ENCODE results near the gene NFAT5.
"Not testable (repeated sequence)": the region's sequence is repeated elsewhere in the genome, so short reads cannot be mapped to it uniquely, and the experiment has no call there.

Gene NFAT5

DNA sequence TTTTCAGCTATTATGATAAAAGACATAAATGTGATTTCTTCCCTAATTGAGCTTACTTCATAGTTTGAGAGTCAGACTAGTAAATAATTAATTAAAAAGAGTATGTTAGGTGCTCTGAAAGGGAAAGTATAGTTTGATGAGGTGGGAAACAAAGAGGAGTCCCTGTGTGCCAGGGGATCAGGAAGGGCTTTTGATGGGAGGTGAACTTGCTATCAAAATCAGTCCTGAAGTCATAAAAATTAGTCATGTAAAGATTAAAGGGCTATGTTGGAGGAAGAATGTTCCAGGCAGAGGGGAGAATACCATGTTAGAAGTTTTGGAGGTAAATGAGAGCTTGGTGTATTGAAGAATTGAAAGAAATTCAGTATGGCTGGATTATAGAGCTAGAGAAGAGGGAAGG, 31.0 kb downstream of the NFAT5 start:
- DNase-seq (ENCODE audit: low spot score): no peak

DNA sequence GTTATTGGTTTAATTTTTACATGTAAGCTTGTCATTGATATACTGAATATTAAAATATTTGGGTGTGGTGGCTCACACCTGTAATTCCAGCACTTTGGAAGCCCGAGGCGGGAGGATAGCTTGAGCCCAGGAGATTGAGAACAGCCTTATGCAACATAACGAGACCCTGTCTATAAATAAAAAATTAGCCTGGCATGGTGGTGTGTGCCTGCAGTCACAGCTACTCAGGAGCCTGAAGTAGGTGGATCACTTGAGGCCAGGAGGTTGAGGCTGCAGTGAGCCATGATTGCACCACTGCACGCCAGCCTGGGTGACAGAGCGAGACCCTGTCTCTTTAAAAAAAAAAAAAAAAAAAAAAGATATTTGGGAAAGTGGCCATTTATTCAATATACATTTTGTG, 32.3 kb downstream of the NFAT5 start:
- DNase-seq (ENCODE audit: low spot score): no peak

DNA sequence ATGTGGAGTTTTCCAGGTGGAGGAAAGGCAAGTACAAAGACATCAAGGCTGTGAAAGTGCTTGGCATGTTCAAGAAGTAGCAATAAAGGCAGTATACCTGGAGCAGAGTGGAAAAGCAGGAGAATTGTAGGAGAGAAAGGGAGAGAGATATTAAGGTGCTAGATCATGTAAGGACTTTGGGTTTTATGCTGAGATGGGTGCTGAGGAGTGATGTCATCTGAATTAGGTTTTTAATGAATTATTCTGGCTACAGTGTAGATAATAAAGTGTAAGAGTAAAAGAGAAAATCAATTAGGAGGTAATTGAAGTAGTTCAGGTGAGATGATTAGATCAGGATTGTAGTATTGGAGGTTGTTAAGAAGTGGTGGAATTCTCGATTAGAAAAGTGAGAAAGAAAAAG, 34.0 kb downstream of the NFAT5 start:
- DNase-seq (ENCODE audit: low spot score): no peak

DNA sequence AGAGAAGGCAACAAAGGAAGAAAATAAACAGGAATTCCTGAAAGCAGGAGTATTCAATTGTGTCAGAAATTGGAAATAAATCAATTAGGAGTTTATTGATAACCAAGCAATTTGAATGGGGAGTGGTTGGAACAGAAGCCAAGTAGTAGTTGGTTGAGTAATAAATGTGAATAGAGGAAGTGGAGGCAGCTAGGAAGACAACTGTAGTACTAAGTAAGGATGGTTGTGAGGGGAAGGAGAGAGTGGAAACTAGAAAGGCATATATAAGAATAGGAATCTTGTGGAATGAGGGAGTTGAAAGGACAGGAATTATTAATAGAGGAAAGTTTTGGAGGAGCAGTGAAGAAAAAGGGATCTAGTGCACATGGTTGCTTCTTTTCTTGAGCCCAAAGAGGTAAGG, 34.4 kb downstream of the NFAT5 start:
- no peak for DNase-seq (ENCODE audit: low spot score)

DNA sequence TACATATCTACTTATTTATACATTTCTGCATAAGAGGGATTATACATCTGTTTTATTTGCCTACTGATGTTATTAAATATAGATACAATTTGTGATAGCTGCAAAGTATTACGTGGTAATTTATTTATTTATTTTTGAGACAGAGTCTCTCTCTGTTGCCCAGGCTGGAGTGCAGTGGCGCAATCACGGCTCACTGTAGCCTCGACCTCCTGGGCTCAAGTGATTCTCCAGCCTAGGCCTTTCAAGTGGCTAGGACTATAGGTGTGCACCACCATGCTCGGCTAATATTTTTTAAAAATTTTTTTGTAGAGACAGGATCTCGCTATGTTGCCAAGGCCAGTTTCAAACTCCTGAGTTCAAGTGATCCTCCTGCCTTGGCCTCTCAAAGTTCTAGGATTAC, 35.5 kb downstream of the NFAT5 start:
- no peak for DNase-seq (ENCODE audit: low spot score)

DNA sequence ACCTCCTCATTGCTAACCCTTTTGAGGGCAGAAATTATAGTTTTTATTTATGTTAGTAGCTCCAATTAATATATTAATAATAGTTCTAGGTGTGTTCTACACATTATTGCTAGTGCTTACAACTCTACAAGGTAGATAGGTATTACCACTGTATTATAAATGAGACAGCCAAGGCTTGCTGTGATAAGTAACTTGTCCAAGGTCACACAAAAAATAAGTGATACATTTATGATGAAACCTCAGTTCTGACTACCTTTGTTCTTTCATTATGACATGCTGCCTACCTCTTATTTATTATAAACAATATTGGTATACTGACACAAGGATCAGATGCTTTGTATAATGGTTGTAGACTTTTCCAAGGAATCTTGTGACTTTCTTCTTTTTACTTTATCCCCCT, 41.2 kb downstream of the NFAT5 start:
- DNase-seq (ENCODE audit: low spot score): no peak

DNA sequence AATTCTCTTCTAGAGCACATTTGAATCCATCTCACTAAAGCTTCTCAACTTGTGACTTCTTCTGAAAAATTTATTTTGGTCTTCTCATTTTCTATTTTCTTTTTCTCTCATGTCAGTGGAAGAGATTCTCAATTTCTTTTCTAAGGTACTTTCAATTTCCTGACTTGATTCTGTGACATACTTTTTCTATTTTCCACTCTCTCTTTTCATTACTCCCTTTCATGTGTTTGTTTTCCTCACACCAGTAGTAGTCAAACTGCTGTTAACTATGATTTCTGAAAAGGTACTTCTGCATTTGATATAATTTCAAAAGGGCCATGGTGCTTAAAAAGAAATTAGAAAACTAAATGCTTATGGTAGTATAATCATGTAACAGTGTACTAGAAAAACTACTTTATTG, 41.9 kb downstream of the NFAT5 start:
- no peak for DNase-seq (ENCODE audit: low spot score)

DNA sequence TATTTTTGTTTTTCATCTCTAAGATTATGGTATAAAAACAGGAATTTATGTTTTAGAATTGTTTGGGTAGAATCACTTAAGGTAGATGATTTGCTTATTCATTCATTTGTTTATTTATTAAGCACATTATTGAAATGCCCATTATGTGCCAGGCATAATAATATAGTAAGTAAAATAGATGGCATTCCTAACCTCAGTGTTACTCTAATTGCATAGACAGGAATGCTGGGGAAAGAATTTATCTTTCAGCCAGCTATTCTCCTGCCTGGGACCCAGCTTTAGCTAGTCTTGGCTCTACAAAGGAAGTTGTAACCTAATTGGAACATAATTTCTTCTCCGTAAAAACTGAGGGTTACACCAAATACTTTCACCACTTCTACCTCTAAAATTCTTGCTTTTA, 44.6 kb downstream of the NFAT5 start:
- DNase-seq (ENCODE audit: low spot score): peak; percentile 30

DNA sequence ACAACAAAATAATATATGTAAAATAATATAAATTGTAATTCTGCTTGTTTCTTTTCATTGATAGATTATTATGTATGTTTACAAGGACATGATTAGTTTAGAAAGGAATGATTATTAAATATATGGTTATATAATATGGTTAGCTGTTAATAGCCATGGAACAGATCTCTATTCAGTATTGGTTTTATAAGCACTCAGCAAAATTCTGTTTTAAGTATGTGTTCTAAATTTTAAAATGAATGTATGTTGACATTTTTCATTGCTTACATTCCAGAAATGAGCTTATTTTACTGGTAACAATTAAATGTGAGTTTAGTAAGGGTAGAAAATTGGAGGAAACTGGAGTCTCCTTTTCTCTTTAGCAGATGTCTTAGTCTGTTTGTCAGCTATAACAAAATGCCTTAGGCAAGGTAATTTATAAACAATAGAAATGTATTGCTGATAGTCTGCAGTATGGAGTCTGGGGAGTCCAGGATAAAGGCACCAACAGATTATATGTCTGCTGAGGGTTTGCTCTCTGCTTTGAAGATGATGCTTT, 45.4 kb downstream of the NFAT5 start:
- DNase-seq (ENCODE audit: low spot score): no peak

DNA sequence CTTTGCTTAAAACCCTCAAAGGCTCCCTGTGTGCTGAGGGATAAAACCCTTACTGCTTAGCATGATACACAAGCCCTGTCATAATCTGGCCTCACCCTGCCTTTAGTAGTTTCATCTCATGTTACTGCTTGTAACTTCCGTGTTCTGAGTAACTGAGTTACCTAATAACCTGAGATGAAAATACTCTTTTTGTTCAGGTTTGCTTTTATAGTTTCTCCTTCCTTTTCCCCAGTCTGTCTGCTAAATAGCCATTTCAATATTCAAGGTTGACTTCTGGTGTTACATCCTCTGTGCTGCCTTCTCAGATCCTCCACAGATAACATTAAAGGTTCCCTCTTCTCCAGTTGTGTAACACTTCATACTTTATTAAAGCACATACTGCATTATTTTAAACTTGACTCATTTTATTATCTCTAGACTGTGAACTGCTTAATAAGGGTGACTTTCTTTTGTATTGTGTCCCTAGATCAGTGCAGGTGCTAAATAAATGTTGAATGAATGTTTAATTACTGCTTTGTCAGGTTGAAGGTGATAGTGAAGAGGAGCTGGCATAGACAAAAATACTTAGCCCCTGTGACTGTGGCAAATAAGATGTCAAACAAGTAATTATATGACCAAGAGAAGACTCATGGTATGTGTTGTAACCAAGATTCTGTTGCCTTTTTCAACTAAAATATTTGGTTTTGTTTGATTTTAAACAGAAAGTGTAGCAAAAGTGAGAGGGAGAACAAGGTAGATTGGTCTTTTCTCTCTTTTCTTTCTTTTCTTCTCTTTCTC, 47.8 kb downstream of the NFAT5 start:
- DNase-seq (ENCODE audit: low spot score): no peak

DNA sequence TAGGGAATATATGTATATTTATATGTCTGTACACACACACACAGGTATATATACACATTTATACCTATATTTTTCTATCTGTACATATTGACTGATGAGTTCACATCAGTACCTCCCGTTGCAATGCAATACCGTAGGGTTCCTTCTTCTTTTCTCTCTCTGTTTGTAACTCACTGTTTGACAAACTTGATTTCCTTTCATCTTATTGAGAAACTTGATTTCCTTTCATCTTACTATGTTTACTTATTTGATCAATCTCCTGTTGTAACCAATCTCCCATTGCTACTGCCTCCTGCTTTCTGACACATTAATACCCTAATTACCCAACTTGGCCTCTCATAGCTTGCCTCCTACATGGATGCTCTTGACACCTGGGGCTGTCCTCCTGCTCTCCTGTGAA, 49.8 kb downstream of the NFAT5 start:
- DNase-seq (ENCODE audit: low spot score): no peak

DNA sequence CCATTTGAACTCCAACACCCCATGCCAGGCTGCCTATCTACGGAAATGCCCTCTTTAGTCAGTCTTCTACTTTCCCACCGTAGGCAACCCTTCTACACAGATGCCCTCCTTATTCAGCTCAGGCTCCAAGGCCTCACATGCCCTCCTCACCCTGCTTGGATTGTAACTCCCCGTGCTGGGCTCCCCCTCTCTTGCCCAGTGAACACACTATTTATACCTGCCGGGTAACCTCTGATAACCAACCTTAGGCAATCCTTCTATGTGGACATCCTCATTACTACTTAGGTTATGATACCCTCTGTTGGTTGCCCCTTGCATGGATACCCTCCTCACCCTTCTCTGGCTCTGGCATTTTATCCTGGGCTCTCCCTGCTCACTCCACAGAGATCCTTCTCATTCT, 50.3 kb downstream of the NFAT5 start:
- DNase-seq (ENCODE audit: low spot score): no peak

DNA sequence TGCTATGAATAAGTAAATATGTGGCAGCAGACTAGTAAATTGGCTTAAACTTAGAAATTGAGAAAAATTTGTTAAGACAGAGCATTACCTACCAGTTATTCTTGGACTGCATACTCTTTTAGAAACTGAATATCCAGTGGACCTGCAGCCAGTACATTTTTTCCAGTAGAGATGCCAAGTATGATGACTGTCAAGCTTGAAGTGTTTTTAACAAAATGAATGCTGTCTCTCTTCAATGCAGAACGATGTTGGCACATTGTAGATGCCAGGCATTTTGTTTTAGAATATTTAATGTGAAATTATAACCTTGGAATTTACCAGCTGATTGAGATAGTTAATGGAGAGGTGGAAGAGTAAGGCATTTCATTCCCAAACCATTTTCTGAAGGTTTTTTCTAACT, 52.5 kb downstream of the NFAT5 start:
- no peak for DNase-seq (ENCODE audit: low spot score)

DNA sequence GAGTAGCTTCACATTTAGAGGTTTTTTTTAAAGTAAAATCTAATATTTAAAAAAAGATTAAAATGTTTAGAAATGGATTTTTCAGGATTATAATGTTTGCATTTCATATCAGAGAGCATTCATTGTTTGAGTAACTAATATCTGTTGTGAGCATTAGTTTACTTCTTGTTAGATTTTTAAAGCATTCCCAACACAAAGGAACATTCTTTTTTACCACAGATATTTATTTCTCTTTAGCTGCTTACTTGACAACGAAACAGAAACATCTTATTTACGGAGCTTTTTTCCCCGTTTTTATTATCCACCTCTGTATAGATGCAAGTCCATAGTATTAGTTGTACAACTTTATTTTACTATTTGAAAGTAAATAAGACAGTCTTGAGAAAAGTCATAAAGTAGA, 53.0 kb downstream of the NFAT5 start:
- no peak for DNase-seq (ENCODE audit: low spot score)

DNA sequence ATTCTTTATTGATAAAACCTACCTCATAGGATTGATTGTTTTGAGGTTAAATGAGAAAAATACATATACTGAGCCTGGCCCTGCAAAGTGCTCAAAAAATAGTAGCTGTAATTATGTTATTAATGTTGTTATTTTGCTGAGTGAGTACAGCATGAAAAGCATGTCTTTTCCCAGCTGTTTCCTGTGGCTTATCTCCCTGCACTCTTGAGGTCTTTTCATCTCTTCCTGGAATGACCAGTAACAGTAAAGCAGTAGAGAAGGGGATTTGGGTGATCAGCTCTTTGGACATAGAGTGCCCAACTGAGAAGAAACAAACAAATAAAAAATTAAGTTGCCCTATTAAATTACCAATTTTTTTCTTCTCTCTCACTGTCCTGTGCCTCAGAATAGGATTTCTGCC, 53.7 kb downstream of the NFAT5 start:
- DNase-seq (ENCODE audit: low spot score): no peak

DNA sequence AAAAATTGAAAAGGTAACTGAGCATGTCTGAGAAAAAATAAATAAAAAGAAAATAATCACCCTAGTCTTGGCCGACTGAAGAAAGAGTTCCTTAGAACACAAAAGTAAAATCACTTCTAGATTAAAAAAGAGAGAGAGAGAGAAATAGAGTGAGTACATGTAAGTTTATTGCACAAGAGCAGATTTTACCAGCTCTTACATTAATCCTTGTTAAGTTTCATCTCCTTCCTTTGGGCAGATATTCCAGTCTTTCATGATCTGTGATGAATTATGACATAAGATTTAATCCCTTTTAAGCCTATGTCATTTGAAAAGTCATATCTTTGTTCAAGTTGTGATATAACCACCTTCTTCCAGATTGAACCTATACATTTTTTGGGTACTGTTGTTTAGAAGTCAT, 54.8 kb downstream of the NFAT5 start:
- no peak for DNase-seq (ENCODE audit: low spot score)

DNA sequence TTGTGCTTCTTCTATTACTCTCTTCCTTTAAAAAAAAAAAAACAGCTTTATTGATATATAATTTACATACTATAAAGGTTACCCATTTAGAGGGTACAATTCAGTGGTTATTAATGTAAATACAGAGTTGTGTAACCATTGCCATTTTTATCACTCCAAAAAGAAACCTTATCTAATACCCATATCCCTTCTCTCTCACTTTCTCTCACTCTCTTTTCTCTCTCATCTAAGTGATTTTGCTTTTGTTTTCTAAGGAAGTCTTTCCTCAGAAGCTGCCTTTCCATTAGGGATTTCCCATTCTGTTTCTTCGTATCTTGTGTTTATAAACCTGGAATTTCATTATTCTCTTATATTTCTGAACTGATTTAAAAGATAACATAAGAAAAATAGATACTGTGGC, 55.5 kb downstream of the NFAT5 start:
- no peak for DNase-seq (ENCODE audit: low spot score)

DNA sequence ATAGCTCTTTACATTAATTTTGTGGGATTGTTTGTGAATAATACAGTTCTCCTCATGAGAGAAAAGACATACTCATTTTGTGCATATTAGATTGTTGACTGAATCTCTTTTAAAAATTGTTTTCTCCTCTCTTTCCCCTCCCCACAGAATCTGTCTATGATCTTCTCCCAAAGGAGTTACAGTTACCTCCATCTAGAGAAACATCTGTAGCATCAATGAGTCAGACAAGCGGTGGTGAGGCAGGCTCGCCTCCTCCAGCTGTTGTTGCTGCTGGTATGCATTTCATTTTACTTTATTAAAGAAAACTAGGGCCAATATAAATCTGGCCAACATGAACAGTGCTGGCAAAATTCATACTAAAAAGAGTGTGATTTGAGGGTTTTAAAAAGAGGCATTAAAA, 60.5 kb downstream of the NFAT5 start:
- DNase-seq (ENCODE audit: low spot score): peak; percentile 19

DNA sequence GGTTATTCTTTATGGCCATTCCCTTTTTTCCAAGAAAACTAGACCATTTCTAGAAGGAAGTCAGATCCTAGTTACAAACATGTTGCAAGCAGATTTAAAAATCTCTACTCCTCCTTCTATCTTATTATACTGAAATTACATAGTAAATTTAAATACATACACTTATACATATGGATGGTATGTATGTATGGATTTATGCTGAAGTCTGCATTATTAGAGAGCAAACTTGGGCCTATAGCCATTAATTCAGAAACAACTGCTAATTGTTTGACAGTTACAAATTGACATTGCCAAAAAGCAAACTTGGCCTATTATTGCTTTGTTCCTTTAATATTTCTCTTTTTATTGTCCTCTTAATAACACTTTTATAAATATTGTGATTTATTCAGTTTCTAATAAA, 67.1 kb downstream of the NFAT5 start:
- no peak for DNase-seq (ENCODE audit: low spot score)

DNA sequence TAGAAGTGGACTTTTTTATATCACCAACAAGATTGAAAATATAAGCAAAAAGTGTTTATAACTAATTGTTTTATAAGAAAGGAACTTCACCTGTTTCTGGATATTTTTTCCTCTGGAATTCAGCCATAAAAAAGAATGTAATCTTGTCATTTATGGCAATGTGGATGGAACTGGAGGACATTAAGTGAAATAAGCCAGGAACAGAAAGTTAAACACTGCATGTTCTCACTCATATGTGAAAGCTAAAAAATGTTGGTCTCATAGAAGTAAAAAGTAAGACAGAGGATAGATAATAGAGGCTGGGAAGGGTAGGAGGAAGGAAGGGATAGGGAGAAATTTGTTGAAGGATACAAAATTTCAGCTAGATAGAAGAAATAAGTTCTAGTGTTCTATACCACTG, 67.6 kb downstream of the NFAT5 start:
- DNase-seq (ENCODE audit: low spot score): no peak

DNA sequence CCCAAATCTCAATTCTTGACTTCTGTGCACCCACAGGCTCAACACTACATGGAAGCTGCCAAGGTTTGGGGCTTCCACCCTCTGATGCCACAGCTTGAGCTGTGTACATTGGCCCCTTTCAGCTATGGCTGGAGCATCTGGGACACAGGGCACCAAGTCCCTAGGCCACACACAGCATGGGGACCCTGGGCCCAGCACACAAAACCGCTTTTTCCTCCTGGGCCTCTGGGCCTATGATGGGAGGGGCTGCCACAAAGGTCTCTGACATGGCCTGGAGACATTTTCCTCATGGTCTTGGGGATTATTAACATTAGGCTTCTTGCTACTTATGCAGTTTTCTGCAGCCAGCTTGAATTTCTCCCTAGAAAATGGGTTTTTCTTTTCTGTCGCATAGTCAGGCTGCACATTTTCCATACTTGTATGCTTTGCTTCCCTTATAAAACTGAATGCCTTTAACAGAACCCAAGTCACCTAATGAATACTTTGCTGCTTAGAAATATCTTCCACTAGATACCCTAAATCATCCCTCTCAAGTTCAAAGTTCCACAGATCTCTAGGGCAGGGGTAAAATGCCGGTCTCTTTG, 70.9 kb downstream of the NFAT5 start:
- DNase-seq (ENCODE audit: low spot score): not testable (repeated sequence)

DNA sequence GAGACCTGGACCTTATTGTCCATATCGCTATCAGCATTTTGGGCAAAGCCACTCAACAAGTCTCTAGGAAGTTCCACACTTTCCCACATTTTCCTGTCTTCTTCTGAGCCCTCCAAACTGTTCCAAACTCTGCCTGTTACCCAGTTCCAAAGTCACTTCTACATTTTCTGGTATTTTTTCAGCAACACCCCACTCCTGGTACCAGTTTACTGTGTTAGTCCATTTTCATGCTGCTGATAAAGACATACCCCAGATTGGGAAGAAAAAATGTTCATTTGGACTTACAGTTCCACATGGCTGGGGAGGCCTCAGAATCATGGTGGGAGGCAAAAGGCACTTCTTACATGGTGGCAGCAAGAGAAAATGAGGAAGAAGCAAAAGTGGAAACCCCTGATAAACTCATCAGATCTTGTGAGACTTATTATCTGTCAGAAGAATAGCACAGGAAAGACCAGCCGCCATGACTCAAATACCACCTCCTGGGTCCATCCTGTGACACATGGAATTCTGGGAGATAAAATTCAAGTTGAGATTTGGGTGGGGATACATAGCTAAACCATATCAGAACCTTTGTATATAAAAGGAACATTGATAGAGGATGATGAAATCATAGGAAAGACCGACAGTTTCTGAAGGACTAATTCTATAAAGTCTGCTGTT, 71.6 kb downstream of the NFAT5 start:
- DNase-seq (ENCODE audit: low spot score): not testable (repeated sequence)

DNA sequence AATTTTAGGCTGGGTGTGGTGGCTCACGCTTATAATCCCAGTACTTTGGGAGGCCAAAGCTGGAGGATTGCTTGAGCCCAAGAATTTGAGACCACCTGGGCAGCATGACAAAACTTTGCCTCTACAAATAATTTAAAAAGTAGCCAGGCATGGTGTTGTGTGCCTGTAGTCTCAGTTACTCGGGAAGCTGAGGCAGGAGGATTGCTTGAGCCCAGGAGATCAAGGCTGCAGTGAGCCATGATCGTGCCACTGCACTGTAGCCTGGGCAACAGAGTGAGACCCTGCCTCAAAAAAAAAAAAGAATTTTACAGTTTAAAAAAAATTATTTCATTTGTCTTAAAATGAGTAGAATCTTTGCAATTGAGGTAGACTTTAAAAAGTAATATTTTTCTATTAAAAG, 78.2 kb downstream of the NFAT5 start:
- DNase-seq (ENCODE audit: low spot score): not testable (repeated sequence)
